HCT116 (cell line): ENCODE measurements around the gene AUTS2. TPM values are rescaled to one million over a fixed set of nuclear protein-coding genes. Genes with fewer than 3 reads are reported as not detected.

Experiments
- ATAC-seq: fragments of 200-7000 bp; cut with Tn5 transposase; 2 replicates; pipeline ENCODE4 v1.9.1; 2020; ENCODE audit warnings: mild to moderate bottlenecking, moderate library complexity
- BruUV-seq: library from RNA; stranded (reverse); fragments of 400-500 nt; replicated peaks from 2 replicates; lab custom pipeline; 2021; lab: Mats Ljungman, UMichigan
- CTCF ChIA-PET: fragments of 300-600 bp; sonication (Branson Sonifier 250); formaldehyde crosslinking; loops from one replicate; lab custom pipeline; 2021; ENCODE audit warnings: antibody characterized with exemption; lab: Charles Lee
- POLR2A ChIA-PET: fragments of 300-600, 350-600 bp; sonication (Branson Sonifier 250); formaldehyde crosslinking; loops from one replicate; lab custom pipeline; 2021; ENCODE audit warnings: antibody characterized with exemption; lab: Charles Lee
- RAD21 ChIA-PET, 2 experiments: fragments of 300-600 bp; sonication (Branson Sonifier 250); formaldehyde crosslinking; loops; one replicate each; lab custom pipeline; 2023; ENCODE audit warnings: low total read pairs in 2 of 2; ENCODE audit not compliant: uncharacterized antibody in 2 of 2, unreplicated experiment in 2 of 2, low non-redundant PET in 1 of 2; lab: Charles Lee
- DNase-seq: peaks from one replicate; pipeline ENCODE4 v3.0.0-alpha.2; 2010; ENCODE audit warnings: low read depth, low spot score
- H2AFZ ChIP-seq: fragments of 200-600 bp; shearing (Covaris generic), sonication (generic); 2 replicates; pipeline ENCODE4 v1.6.1; 2017; ENCODE audit warnings: low read depth, mixed run types, mixed read lengths, antibody characterized with exemption, low read length; ENCODE audit not compliant: poor library complexity, severe bottlenecking
- H3K27ac ChIP-seq: 2 replicates; pipeline ENCODE4 v1.5.1; 2012; ENCODE audit warnings: low read depth, low read length
- H3K27me3 ChIP-seq: fragments of 200-600 bp; sonication (generic); 2 replicates; pipeline ENCODE4 v1.6.1; 2016; ENCODE audit warnings: mixed run types, low read length, mixed read lengths; ENCODE audit not compliant: insufficient read depth
- H3K36me3 ChIP-seq, 2 experiments: fragments of 200-500 bp in 1 of 2; fragments of 200-600 bp in 1 of 2; sonication (Bioruptor generic) in 1 of 2; sonication (generic) in 1 of 2; 2 replicates each; pipeline versions ENCODE4 v1.5.1 to v1.6.1; 2014 to 2016; ENCODE audit warnings: low read length in 2 of 2, inconsistent platforms in 1 of 2, mixed read lengths in 1 of 2, mixed run types in 1 of 2; ENCODE audit not compliant: insufficient read depth in 2 of 2, control insufficient read depth in 1 of 2
- H3K4me1 ChIP-seq, 2 experiments: fragments of 200-600 bp in 1 of 2; sonication (generic) in 1 of 2; 2 replicates each; pipeline versions ENCODE4 v1.5.1 to v1.6.1; 2012 to 2017; ENCODE audit warnings: low read length in 2 of 2, inconsistent platforms in 1 of 2, mild to moderate bottlenecking in 1 of 2, mixed read lengths in 1 of 2, mixed run types in 1 of 2, moderate library complexity in 1 of 2; ENCODE audit not compliant: insufficient read depth in 2 of 2, control insufficient read depth in 1 of 2
- H3K4me2 ChIP-seq: fragments of 200-600 bp; sonication (generic); 2 replicates; pipeline ENCODE4 v1.6.1; 2017; ENCODE audit warnings: mixed run types, low read length, mixed read lengths
- H3K4me3 ChIP-seq, 2 experiments: fragments of 200-600 bp in 1 of 2; sonication (generic) in 1 of 2; replicated peaks in 1 of 2; 2 replicates each; pipeline ENCODE4 v1.5.1; 2011 to 2016; ENCODE audit warnings: low read length in 2 of 2, control low read depth in 1 of 2, low read depth in 1 of 2, mild to moderate bottlenecking in 1 of 2, mixed read lengths in 1 of 2, mixed run types in 1 of 2
- H3K79me2 ChIP-seq: fragments of 200-600 bp; sonication (generic); 2 replicates; pipeline ENCODE4 v1.6.1; 2017; ENCODE audit warnings: mild to moderate bottlenecking, mixed run types, low read length, moderate library complexity, mixed read lengths; ENCODE audit not compliant: insufficient read depth
- H3K9ac ChIP-seq: fragments of 200-600 bp; sonication (generic); 2 replicates; pipeline ENCODE4 v1.6.1; 2016; ENCODE audit warnings: low read length, mixed read lengths
- H3K9me2 ChIP-seq: fragments of 200-600 bp; sonication (generic), shearing (Covaris generic); 2 replicates; pipeline ENCODE4 v1.6.1; 2017; ENCODE audit warnings: mixed run types, mild to moderate bottlenecking, moderate library complexity; ENCODE audit not compliant: insufficient read depth
- H3K9me3 ChIP-seq, 2 experiments: fragments of 200-500 bp in 1 of 2; fragments of 200-600 bp in 1 of 2; sonication (Bioruptor generic) in 1 of 2; sonication (generic) in 1 of 2; 2 replicates each; pipeline ENCODE4 v1.6.1; 2014 to 2017; ENCODE audit warnings: low read length in 2 of 2, mixed read lengths in 2 of 2, inconsistent platforms in 1 of 2, low read depth in 1 of 2, mild to moderate bottlenecking in 1 of 2, mixed run types in 1 of 2, moderate library complexity in 1 of 2; ENCODE audit not compliant: control insufficient read depth in 1 of 2, insufficient read depth in 1 of 2
- H4K20me1 ChIP-seq: fragments of 200-600 bp; sonication (generic), shearing (Covaris generic); 2 replicates; pipeline ENCODE4 v1.6.1; 2017; ENCODE audit warnings: mixed run types, mild to moderate bottlenecking, moderate library complexity; ENCODE audit not compliant: insufficient read depth
- CBX3 ChIP-seq: IDR thresholded peaks from 2 replicates; pipeline ENCODE4 v1.6.1; 2012; ENCODE audit warnings: low read depth
- CEBPB ChIP-seq: IDR thresholded peaks from 2 replicates; pipeline ENCODE4 v1.6.1; 2012; ENCODE audit warnings: low read depth
- EGR1 ChIP-seq: IDR thresholded peaks from 2 replicates; pipeline ENCODE4 v1.6.1; 2012; ENCODE audit warnings: low read depth
- EZH2phosphoT487 ChIP-seq: fragments of 200-600 bp; IDR thresholded peaks from 2 replicates; pipeline ENCODE4 v1.6.1; 2018; ENCODE audit warnings: antibody characterized with exemption, borderline replicate concordance
- MAX ChIP-seq: IDR thresholded peaks from 2 replicates; pipeline ENCODE4 v1.6.1; 2012
- RAD21 ChIP-seq: IDR thresholded peaks from 2 replicates; pipeline ENCODE4 v1.6.1; 2012; ENCODE audit warnings: low read depth, mild to moderate bottlenecking
- REST ChIP-seq: IDR thresholded peaks from 2 replicates; pipeline ENCODE4 v1.6.1; 2012; ENCODE audit warnings: low read depth
- SIN3A ChIP-seq: IDR thresholded peaks from 2 replicates; pipeline ENCODE4 v1.6.1; 2012; ENCODE audit warnings: low read depth
- SP1 ChIP-seq: IDR thresholded peaks from 2 replicates; pipeline ENCODE4 v1.6.1; 2012; ENCODE audit warnings: low read depth
- SRF ChIP-seq: IDR thresholded peaks from 2 replicates; pipeline ENCODE4 v1.6.1; 2012; ENCODE audit warnings: low read depth
- YY1 ChIP-seq: IDR thresholded peaks from 2 replicates; pipeline ENCODE4 v1.6.1; 2011; ENCODE audit warnings: low read length, low read depth, moderate library complexity, mild to moderate bottlenecking; ENCODE audit not compliant: insufficient replicate concordance; ENCODE audit errors: extremely low read depth
- ZBTB33 ChIP-seq: IDR thresholded peaks from 2 replicates; pipeline ENCODE4 v1.6.1; 2011; ENCODE audit warnings: mild to moderate bottlenecking, low read length, moderate library complexity; ENCODE audit not compliant: insufficient replicate concordance; ENCODE audit errors: extremely low read depth
- intact Hi-C: fragments of 100-400 bp; cut with micrococcal nuclease; formaldehyde crosslinking; loops from 2 replicates; pipeline ENCODE4 v1.10.0; 2022
- total RNA-seq: library from RNA; stranded (reverse); gene quantifications from one replicate; pipeline ENCODE4 v1.2.1, GENCODE V29; 2021; ENCODE audit not compliant: unreplicated experiment

Gene AUTS2
- total RNA-seq, 1 experiment from 2014 or later = 0.93 TPM

GRCh38 chr7:70487428-70487827, 889.2 kb downstream of the AUTS2 start (continued):
- TF ChIP-seq ZBTB33 (no peak), SP1 (no peak), EGR1 (no peak)
- TF ChIP-seq, all 23 proteins: peak for 0

GRCh38 chr7:70487886-70488285, 889.6 kb downstream of the AUTS2 start:
- CTCF ChIA-PET = no interaction called here
- intact Hi-C loops = no loop called here
- DNase-seq = no peak

More at GRCh38 chr7:70487886-70488285, 889.6 kb downstream of the AUTS2 start:
- no TSS peak for BruUV-seq
- Histone ChIP-seq H4K20me1 (no peaks in the 10 kb centered on the region), H3K9me2 (no peaks in the 10 kb centered on the region), H3K4me2 (no peak overlapping the region), H3K9ac (no peak overlapping the region), H3K27me3 (no peaks in the 10 kb centered on the region), H3K9me3 (peaks cover 7 to 26% of the 10 kb centered on the region in 2 experiments; a peak in 2 of 4 replicates), H3K36me3 (no peaks in the 10 kb centered on the region), H3K4me1 (no peaks in the 10 kb centered on the region), H2AFZ (no peak overlapping the region), H3K27ac (no peak overlapping the region), H3K4me3 (no peak overlapping the region), H3K79me2 (no peaks in the 10 kb centered on the region)
- ChIA-PET RAD21 (no interaction called here), POLR2A (no interaction called here)
- TF ChIP-seq SP1 (no peak), MAX (no peak), EZH2phosphoT487 (no peak), ZBTB33 (no peak), SIN3A (no peak), RAD21 (no peak), SRF (no peak), CEBPB (no peak), YY1 (no peak), REST (no peak), CBX3 (no peak)
- no peak for ATAC-seq
